Stimulated activated CD4-positive, alpha-beta T cell treated with anti-CD3 and anti-CD28 coated beads, TNF-alpha, amount 100 ng/mL, for 48 hours (primary cell): ENCODE measurements around the gene MARCHF4.
A peak's percentile ranks its signal among the peaks of the same experiment; 100 is the strongest.
"Not testable (repeated sequence)": the region's sequence is repeated elsewhere in the genome, so short reads cannot be mapped to it uniquely, and the experiment has no call there.

ENCODE experiments used
- DNase-seq, 3 donors: peaks; one replicate each; pipeline ENCODE4 v3.0.0-alpha.2; 2020; ENCODE audit warnings: low read depth in 3 of 3

The MARCHF4 gene

DNA sequence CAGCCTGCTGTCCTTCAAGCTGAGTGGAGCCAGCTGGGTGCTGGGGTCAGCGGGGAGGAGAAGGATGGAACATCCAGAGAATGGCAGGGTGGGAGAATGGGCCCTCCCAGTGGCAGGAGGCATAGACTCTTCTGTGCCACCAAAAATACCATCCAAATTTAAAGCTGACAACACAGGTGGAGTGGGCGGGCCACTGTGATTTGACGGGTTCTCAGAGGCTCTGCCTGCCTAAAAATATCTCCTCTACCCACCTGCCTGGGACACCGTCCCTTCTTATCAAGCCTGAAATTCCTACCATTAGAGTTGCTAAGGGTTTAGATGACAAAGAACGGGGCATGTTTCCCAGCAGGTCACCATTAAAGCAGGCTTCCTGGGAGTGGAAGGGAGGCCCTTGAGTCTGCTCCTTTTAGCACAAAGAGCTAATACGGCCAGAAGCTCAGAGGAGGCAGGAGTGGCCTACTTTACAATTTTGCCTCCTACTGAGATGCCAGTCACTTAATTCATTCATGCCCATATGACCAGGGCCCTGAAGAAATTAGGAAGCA lies 19.8 kb upstream of the MARCHF4 start:
- DNase-seq, result no peak

DNA sequence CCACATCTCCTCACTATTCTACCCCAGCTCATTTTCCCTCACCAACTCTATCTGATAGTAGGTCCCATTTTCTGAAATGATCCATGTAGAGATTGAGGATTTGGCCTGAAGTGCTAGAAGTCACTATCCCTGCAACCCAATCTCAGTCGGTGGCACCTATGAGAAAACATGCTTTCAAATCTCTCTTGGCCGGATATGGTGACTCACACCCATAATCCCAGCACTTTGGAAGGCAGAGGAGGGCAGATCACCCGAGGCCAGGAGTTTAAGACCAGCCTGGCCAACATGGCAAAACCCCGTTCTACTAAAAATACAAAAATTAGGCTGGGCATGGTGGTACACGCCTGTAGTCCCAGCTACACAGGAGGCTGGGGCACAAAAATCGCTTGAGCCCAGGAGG lies 19.1 kb upstream of the MARCHF4 start:
- no peak for DNase-seq

DNA sequence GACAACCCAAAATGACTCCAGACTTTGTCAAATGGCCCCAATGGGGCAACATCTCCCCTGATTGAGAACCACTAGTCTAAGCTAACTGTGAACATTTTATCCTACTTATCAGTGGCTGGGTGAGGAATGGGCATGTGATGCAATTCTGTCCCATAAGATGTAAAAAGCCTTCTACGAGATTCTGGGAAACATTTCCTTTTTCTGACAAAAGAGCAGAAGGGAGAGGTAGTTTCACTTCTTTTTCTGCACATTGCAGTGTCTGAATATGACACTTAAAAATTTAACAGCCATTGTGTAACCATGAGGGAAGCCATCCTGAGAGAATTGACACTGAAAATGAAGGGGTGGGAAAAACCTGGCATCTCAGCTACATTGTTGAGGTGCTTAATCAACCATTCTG lies 17.3 kb upstream of the MARCHF4 start:
- DNase-seq, result no peak

DNA sequence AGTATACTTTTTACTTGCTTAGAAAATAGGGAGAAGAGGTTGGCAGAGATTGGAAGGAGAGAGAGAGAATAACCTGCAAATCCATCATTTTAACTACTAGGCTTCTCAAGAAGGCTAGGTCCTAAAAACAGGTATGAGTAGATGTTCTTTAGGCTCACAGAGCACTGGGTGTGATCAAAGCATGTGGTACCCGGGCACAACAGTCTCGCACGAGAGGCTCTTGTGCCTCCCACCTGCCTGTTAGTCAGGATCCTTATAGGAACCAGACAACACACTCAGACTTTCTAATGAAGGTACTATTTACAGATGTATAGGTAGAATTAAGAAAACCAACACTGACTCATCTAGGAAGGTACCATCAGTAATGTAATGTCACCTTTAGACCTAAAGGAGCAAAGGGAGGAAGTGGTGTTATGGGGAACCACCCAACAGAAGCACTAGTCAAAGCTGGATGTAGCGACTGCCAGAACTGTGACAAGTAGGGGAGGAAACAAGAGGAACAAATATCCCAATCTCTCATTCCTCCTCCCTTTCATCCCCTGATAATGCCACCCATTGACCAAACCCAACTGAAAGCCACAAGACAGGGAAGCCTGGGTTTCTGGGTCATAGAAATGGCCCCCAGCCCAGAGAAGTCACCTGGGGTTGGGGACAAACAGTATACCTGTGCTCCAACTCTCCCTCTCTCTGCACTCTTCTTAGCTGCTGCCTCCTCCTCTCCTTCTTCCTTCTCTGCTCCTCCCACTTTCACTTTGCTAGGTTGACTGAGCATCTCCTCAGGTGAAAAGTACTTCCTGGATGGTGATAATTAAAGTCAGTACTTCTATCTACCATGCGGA lies 16.0 kb upstream of the MARCHF4 start:
- peak in 1 of 3 donors; percentile 26 for DNase-seq

DNA sequence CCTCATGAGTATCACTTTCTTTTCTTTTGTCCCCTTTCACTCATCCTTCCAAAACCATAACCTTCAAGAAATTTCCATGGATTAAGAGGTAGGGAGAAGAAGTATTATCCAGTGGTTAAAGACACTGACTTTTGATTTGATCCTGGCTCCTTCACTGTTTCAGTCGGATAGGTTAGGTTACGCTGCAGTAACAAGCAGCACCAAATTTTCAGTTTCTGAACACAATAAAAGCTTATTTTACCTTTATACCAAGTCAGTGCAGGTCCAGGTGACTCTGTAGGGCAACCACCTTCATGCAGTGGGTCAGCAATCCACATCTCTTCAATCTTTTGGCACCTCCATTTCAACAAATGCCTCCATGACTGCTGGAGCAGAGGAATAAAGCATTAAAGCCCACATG lies 15.0 kb upstream of the MARCHF4 start:
- no peak for DNase-seq

DNA sequence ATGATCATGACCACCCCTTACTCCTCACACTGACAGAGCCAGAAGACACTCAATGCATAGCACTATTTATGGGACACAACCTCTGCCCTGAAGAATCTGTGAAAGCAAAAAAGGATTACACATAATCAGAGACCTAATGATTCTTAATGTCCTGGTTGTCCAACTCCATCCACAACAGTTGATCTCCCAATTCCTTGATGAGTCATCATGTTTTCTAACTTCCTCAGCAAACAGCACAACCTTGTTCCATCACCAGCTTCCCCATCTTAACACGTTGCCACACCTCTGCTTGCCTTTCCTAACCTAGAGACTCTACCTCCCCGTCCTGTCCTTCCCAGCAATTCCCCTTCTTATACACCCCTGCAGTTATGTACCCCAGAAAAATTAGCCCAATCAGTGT lies 13.2 kb upstream of the MARCHF4 start:
- no peak for DNase-seq

DNA sequence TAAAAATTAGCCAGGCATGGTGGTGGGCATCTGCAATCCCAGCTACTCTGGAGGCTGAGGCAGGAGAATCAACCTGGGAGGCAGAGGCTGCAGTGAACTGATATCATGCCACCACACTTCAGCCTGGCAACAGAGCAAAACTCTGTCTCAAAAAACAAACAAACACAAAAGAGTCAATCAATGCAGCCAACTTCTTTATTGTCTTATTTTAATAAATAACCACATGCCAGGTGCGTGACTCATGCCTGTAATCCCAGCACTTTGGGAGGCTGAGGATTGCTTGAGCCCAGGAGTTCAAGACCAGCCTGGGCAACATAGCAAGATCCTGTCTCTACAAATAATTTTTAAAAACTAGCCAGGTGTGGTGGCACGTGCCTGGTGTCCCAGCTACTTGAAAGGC lies 12.1 kb upstream of the MARCHF4 start:
- not testable (repeated sequence) for DNase-seq

DNA sequence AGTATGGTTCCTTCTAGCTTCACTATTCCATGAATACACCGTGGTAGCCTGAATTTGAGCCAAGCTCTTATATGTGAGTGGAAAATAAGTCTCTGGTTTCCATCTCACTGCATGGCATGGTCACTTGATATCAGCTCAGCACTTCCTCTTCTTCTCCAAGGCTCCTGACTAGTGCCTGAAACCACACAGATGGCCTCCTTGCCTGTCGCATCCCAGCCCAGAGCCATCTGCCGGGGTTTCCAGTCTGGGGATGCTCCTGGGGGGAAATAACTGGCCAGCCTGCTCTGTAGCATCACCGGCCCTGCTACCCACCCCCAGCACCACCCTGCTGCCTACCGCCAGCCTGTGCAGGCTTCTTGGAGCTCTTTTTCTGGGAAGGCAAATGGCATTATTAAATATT lies 7.7 kb upstream of the MARCHF4 start:
- DNase-seq, result no peak

DNA sequence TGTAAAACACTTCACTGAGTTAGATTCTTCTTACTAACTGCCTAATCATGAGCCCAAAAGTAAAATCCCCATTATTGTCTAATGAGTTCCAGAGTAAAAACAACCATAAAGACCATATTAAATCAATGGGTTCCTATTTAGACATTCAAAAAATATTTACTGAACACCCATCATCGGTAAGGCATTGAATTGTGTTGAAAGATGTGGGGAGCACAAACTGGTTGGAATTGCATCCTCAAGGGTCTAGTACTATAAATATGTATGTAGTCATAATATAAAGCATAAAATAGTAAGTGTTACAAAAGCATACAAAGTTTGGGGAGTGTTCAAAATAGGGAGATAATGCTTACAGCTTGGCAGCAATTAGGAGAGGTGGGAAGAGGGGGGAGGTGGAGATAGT lies 3.0 kb upstream of the MARCHF4 start:
- no peak for DNase-seq

DNA sequence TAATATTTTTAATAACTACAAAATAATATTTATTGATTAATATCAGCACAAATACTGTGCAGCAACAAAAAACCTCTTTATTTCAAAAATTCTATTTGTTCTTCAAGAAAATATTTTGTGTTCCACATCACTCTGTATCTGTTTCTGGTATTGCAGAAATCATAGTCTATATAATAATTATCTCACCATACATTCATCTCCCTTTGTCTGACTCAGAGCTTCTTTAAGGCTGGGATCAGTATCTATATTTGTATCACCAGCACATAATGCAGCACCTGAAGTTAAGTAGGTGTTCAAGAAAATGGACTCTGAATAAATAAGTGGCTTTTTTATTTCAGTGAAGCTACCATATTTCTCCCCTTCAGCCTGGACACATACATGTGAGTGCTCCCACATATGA lies 1.6 kb upstream of the MARCHF4 start:
- no peak for DNase-seq

DNA sequence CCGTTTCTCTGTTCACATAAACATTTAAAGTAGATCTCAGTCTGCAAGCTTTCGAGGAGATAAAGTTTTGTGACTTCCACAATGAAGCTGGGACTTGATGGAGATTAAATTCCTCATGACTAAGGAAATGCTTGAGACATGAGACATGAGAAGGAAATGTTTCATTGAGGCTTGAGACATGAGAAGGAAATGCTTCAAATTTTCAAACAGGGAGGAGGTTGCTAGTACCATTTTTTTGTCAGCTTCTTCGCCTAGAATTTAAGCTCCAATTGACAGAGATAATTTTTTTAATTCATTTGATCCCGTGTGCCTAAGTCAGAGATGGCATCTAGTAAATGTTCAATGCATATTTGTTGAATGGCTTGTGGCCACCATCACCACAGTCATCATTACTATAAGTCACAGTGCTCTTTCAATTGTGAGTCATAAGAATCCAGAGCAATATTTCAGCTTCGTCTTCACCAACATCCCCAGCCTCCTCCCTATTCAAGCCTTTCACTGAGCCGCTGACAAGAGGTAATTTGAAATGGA lies 543 bp upstream of the MARCHF4 start:
- no peak for DNase-seq

DNA sequence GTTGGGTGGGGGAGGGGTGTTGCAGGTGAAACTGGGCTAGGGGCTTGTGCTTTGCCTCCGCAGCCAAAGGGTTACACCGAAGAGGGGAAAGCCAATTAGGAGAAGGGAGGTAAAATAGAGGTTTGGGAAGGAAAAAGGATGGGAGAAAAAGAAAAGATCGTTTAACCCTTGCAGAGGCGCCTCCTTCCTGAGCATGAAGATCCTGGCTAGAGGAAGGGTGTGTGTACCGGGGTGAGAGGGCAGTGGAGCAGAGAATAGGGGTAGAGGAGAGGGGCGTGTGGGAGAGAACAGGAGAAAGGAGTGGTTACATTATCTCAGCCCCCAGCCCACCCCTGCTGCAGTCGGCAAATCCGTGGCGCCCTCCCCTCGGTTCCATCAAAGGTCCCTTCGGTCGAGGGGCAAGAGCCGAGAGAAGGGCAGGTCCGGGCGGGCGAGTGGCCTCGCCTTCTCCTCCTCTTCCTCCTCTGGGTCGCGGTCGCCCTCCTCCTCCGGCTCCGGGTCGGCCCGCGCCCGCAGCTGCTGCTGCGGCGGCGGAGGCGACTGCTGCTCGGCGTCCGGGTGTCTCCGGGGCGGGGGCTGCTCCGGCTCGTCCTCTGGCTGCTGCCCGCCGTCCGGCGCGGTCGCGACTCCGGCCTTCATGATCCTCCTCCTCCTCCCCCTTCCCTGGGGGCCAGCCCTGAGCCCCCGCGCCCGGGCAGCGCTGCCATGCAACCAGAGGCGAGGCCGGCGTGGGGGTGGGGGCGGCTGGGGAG lies 1.1 kb downstream of the MARCHF4 start:
- DNase-seq, result no peak

DNA sequence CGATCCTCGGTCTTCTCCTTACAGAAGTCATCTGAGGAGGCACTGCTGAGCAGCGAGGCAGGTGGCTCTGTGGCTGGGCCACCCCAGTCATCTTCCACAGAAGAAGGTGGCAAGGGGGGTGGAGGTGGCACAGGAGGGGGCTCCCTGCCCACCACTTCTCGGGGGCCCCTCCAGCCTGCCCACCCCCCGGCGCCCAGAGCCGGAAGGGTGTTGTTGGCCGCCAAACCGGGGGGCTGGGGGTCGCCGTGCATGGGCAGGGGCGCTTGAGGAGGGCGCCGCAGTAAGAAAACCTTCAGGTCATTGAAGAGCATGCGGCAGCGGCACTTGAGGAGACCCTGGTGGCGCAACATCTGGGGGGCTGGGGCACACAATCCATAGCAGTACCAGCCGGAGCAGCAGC lies 2.5 kb downstream of the MARCHF4 start:
- no peak for DNase-seq

DNA sequence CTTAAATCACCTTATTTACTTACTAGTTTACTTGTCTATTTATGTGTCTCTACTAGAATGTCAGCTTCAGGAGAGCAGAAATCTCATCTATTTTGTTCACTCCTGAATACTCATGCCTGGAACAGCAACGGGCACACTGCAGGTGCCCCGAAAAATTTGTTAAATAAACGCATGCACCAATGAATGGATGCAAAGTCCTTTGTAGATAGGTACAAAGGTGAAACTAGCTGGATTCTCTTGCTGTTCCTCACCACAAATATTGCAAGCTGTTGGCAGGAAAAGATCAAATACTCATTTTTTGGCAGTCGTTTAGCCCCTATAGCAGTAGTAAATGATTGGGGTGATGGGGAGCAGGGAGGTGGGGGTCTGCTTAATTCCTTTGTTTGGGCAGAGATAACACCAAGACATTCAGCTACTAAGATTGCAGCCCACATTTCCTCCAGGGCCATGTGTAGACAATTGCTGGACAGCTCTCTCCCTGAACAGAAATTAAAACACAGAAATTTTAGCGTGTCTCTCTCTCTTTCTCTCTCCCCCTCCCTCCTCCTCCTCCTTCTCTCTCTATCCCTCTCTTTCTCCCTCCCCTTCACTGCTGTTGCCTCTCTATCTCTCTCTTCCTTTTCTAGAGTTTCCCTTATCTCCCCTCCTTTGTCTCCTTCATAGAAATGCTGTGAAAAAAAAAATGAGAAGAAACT lies 5.4 kb downstream of the MARCHF4 start:
- no peak for DNase-seq

DNA sequence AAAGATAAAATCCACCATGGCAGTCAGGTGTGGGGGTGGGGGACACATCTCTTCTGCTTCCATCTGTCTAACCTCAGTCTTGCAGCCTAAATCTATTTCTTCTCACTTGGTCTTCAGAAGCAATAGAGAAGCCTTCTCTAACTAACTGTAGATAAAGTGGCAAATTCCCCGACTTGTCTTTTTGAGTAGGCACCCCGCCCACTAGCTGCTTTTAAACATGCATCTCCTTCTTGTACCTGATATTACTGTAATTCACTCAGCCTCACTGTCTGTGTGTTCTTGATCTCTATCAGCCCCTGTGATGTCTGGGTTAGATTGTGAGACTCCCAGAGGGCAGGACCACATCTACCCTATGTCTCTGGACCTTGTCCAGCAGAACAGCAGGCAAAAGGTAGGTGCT lies 6.8 kb downstream of the MARCHF4 start:
- DNase-seq, result no peak

DNA sequence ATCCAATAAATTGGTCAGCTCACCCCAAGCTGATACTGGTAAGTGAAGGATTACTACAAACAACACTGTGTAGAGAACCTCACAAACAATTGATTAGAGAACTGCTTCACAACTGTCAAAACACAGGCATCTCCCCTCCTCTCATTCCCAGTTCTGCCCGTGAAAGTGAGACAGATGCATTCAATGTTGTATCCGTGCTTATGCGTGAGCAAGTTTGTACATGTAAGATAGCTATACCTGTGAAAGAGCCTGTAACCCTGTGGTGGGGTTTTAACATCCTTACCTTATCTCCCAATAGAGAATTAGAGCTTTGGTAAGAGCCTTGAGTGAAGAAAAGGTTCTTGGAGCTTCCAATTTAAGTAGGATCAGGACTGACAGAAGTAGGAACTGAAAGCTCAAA lies 9.1 kb downstream of the MARCHF4 start:
- no peak for DNase-seq

DNA sequence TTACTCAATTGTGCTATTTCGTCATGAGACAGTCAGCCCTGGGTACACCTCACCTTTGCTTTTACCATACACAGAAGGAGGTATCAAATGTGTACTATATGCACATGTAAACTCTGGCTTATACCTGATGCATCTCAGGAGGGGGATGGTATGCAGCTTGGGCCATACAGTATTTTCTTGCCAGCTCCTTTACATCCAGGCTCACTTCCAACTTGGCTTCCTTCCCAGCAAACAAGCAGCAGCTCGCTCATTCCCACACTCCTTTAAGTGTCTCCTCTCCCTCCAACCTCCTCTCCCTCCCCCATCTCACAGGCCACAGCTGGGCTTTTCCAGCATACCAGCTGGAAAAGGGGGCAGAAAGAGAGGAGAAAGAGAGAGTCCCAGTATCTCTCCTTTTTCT lies 9.6 kb downstream of the MARCHF4 start:
- DNase-seq, result no peak

DNA sequence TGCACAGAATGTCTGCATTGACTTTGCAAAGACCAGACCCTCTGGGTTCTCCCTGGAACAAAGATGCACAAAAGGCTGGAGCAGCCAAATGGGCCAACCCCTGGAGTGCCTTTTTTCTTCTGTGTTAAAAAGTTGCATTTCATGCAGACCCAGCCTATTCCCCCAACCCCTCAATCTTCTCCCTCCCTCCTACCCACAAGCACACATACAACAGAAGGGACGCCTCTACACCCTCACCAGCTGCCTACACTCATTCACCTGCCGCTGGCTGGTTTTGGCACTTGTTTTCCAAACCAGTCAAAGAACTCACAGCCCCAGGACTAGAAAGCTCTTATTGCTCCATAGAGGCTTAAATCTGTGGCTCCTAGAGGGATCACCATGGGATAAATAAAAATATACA lies 16.6 kb downstream of the MARCHF4 start:
- DNase-seq, result no peak

DNA sequence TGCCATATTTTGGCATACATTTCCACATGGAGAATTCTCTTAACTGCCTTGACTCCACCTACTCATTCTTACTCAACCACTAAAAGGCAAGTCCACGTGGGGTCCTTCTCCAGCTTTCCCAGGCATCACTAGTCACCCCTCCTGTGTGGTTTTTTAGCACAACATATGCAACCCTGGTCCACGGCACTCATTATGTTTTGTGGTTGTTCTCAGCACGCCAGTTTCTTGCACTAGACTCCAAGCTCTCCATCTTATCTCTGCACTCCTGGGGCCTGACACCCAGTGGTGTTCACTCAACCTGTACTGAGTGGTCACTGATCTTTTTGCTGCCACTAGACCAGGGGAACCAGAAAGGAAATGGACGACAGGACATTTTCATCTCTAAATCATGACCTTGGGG lies 18.0 kb downstream of the MARCHF4 start:
- no peak for DNase-seq

DNA sequence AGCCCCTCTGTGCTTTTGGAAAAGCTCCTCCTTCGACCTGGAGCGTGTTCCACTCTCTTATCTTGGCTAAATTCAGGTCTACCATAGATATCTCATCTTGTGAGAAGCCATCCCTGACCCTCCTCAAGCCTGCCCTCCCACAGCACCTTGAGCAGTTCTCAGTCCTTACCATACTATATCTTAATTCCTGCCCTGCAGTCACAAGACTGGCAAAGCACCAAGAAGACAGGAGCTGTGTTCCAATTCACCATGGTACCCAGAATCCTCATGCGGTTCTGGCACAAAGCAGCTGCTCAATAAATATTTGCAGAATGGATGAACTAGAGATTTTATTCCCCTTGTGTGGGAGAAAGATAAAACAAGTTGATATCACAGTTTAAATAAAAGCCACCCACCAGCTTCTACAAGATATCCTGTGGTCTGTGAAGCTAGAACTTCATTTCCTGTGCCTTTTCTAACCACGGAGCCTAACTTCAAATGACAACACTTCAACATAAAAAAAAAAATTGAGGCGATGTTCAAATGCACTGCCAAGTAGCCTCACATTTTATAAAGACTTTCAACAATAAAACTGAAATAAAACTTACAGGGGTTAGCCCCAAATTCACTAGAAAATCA lies 19.5 kb downstream of the MARCHF4 start:
- DNase-seq, result no peak

DNA sequence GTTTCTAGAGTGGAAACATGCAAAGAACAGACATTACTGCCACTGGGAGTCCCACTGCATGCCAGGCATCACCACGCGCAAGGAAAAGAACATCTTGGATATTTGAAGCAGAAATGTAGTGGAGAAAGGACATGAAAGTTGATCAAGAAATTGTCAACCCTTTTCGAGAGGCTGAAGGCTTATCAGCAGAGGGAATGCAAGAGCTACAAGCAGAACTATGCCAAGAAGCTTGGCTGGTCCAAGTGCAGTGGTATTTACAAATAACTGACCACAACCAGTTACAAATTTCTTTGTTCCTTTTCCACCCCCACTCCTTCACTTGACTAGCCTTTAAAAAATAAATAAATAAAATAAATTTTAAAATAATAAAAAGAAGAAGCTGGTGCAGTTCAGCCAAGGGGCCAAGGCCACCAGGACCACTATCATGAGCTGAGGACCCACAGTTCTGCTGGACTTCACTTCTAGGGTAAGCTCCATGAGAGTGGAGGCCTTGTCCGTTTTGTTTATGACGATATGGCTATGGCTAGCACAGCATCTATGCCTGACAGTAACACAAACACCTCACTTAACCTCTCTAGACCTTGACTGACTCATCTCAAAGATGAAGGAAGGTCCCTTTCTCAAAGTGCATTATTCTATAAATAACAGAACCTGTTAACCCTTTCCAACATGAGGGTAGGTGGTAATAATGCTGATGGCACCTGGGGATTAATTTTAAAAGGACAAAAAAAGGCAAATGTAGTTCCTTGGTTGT lies 20.9 kb downstream of the MARCHF4 start:
- DNase-seq, result no peak
